Ramos (cell line): ENCODE results near the gene NFATC1.

ENCODE experiments used
- in situ Hi-C: fragments of 300-500 bp; cut with MboI; formaldehyde crosslinking; loops from one replicate; pipeline ENCODE4 v1.14.3; 2022; ENCODE audit warnings: low sequenced_read_pairs; ENCODE audit not compliant: unreplicated experiment

Gene NFATC1

DNA sequence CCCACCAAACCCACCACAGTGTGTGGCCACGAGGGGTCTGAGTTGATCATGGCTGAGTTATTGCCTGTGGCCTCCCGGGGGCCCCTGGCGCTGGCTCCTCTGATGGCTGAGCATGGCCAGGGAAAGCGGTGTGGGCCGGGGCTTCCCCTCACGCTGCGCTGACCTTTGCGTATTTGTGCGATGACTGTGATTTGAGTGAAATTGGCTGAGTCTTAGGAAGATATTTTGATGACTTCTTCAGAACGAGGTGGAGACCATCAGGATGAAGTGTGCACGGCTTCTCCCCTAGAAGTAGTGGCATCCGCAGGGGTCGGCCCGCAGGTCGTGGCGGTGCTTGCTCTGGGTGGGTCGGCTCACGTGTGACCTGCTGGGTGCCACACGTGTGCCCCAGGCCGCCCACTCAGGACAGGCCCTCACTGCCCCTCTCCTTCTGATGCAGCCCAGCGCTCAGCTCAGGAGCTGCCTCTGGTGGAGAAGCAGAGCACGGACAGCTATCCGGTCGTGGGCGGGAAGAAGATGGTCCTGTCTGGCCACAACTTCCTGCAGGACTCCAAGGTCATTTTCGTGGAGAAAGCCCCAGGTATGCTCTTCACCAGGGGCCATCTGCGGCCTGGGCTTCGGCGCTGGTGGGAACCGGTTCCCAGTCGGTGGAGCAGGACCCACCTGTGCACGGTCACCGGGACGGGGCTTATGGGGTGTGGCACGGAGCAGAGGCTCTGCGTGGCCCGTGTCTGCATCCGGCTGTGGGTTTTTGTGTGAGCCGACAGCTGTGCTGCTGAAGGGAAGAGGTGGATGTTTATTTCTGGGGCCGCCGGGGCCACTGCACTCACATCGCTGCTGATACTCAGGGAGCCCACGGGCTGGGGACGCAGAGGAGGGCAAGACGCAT lies 55.8 kb downstream of the NFATC1 start:
- in situ Hi-C loops: no loop called here

DNA sequence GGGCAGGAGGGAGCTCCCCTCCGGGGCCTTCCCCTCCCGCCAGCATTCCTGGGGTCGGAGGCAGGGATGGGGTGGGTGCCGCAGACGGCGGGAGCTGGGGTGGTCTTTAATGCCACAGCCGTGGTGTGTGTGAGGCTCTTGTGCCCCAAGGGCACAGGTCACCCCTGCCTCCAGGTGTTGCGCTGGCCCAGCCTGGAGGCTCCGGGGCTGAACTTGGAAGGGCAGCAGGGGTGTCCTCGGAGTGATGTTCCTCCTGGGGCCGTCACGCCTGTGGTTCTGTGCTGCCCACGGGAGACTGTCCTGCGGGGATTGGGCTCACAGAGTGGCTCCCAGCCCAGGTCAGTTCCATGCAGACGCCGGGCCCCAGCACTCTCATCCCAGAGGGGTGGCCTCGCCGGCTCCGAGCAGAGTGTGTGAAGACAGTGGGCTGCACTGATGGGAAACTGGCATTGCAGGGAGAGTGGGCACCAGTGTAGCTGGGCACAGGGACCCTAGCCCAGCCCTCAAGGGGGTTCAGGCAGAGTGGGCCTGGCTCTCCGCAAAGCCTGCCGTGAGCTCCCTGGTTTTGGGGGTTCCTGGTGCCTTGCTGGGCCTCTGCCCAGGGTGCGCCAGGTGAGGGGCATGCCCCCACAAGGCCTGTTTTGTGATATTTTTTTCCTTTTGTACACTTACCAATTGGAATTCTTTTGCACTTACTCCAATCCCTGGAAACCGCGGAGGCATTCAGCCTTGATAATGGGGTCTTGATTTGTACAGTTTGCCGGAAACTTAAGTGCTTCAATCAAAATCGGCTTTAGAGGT lies 56.7 kb downstream of the NFATC1 start:
- in situ Hi-C loops: no loop called here

- in situ Hi-C loops: no loop called here
These were observed 57.4 kb downstream of the NFATC1 start for GRCh38 chr18:79452991-79453645.

- in situ Hi-C loops: no loop called here
These were observed 58.3 kb downstream of the NFATC1 start for GRCh38 chr18:79453816-79454735.

DNA sequence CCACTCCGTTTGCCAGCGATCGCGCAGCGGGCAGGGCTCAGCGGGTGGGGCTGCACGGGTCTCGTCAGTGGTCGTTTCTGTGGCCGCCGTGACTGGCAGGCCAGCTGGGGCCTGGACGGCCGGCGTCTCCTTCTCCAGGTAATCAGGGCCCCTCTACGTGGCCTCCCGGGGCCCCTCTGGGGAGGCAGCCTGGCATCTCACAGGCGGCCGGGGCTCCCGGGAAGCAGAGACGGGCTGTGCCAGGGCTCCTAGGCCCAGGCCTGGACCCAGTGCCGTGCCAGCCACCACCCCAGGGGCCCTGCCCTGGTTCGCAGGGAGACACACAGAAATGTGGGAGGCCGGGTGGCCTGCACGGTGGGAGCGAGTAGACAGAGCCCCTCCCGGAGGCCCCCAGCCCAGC lies 59.5 kb downstream of the NFATC1 start:
- in situ Hi-C loops: no loop called here

DNA sequence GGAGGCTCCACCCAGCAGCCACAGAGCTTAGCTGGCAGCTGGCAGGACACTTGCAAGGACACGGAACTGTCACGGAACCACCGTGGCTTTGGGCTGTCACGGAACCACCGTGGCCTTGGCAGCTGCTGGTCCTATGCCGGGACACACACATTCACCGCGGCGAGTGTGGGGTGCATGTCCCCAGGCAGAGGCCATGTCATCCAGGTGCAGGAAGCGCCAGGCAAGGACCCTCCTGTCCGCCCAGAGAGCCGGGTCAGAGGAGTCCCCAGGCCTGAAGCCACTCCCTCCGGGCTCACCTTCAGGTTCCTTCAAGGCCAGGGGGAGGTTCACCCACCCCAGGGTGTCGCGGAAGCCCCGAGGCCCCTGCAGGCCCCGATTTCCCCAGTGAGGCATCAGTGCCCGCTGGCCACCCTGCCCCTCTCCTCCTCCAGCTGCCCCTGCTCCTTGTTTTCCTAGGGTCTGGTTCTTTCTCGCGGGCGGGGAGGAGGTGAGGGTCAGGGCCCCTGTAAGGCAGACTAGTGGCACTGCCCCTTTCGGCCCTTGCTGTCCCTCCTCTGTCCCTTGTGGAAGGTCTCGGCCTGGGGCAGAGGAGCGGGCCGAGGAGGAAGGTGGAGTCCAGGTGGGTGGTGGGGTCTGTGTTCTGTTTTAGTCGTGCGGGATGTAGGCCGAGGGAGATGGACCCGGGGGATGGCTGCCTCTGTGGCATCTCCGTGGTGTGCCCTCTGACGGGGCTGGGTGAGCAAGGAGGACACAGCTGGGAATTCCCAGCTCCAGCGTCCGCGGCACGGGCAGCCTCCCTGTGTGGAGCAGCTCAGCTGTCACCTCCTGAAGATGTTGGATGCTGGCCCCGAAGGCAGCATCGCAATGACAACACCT lies 60.6 kb downstream of the NFATC1 start:
- in situ Hi-C loops: no loop called here

DNA sequence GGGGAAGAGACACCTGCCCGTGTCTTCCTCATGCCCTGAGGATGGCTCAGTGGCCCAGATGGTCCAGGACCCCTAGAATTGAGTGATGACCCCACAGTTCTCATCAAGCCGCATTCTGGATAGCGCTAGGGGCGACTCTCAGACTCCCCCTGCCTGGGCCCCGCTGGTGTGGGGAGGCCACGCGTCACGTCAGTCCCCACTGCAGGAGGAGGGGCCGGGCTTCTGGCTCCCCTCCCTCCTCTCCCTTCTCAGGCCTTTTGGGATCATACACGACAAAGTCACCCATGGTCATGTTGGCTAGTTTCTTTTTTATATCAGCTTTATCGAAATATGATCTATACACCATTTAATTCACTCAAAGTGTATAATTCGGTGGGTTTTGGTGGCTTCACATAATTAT lies 61.5 kb downstream of the NFATC1 start:
- in situ Hi-C loops: no loop called here

- in situ Hi-C loops: no loop called here
These were observed 61.9 kb downstream of the NFATC1 start for GRCh38 chr18:79457652-79458051.

DNA sequence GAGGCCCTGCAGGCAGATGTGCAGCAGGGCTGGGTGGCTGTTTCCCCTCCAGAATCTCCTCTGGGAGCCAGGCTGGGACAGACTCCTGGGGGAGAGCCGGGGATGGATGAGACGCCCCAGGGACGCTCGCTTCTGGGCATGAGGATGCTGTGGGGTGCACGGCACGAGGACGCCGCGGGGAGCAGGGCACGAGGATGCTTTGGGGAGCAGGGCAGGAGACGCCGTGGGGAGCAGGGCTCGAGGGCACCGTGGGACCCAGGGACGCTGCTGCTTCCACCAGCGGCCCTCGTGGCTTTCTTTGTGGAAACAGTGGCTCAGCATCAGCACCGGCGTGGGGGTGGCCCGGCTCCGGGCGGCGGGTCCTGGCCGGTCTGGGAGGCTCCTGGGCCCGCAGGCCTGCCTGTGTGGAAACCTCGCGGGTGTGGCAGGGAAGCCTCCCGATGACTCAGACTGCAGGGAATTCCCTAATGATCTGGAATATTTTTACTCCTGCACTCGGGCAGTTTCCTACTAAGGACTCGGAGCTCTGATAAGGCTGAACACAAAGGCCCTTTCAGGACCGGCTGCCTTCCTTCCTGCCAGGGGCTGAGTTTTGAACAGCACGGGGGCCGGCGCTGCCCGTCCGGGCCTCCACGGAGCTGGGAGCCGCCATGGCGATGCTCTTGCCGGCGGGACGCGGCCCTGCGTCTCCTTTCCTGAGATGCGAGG lies 62.6 kb downstream of the NFATC1 start:
- in situ Hi-C loops: no loop called here

DNA sequence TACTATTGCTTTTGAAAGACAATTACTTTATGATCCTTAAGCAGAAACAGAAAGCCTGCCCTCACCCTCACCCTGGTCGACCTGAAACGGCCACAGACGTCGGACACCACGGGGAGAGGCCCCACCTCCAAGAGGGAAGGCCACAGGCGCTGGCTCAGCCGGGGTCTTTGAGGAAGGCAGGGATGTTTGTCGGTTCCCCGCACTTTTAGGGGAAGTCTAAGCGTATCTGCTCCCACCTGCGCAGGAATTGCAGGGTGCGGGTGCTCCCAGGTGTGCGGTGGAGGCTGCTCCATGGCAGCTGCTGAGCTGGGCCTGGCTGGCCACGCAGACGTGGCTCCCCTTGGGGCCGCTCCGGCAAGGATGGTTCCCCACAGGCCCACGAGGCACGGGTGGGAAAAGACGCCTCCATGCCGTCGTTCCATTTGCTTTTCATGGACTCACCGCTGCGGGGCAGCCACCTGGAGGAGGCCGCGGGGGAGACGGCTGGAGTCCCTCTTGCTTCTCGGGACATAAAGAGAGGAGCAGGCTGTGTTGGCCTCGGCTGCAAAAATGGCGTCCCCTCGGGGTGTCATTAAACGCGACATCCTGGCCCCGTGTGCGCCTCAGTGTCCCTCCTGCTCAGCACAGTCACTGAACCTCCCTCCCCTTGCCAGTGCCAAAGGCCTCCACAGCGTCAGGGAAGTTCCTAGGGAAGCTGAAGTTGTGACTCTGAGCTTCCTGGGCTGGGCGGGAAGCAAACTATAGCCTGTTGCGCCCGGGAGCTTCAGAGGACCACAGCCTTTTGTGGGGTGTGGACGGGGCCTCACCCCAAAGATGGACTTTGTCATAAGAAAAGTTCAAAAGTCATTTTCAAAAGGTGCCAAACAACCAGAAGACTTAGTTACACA lies 63.4 kb downstream of the NFATC1 start:
- in situ Hi-C loops: no loop called here

DNA sequence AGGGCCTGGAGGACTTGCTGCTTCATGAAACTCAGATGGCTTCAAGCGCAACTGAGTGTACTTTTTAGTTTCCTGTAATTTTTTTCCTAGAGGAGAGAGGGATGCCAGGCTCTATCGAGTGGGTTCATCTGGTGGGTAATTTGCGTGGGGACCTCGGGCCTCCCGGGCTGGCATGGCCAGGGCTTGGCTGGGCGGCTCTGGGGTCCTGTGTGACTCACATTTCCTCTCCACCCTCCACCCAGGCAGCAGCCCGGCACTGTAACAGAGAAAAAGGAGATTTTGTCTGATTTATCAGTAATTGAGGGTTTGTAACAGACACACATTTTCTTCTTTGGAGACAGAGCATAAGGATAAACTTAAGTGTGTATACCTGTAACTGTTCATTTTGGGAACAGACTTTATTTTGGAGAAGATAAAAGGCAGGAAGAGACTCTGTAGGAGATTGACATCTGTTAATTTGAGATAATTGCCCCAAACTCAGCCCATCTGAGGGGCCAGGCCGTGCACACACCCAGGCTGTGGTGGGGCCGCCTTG lies 64.3 kb downstream of the NFATC1 start:
- in situ Hi-C loops: loop anchor here (5.0 to 10.0 kb wide), 2 partner anchors 55 to 58 kb away; no protein-coding TSS in a partner anchor

- in situ Hi-C loops: loop anchor here (5.0 to 10.0 kb wide), 2 partner anchors 54 to 58 kb away; no protein-coding TSS in a partner anchor
These were observed 65.0 kb downstream of the NFATC1 start for GRCh38 chr18:79460481-79461300.

DNA sequence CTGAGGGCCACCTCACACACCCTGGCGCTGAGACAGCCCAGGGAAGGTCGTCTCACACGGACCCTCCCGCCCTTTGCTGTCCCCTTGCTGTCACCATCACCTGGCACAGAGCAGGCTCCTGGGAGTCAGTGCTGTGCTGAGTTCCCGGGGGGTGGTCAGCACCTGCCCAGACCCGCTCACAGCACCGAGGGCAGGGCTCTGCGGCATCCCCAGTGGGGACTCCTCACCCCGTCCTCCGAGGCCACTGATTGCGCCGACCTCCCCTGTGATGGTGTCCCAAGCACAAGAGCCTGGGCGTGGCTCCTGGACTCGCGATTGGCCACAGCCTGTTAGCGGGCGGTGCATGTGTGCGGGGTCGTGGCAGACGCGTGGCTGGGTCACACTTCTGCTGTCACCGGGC lies 65.9 kb downstream of the NFATC1 start:
- in situ Hi-C loops: loop anchor here (5.0 to 10.0 kb wide), 2 partner anchors 53 to 59 kb away; no protein-coding TSS in a partner anchor

- in situ Hi-C loops: loop anchor here (5.0 to 10.0 kb wide), 2 partner anchors 51 to 61 kb away; no protein-coding TSS in a partner anchor
These were observed 67.8 kb downstream of the NFATC1 start for GRCh38 chr18:79463424-79463960.

- in situ Hi-C loops: loop anchor here (10.0 kb wide), 1 partner anchor 49 kb away; no protein-coding TSS in a partner anchor
These were observed 69.8 kb downstream of the NFATC1 start for GRCh38 chr18:79465392-79465991.
